ENCODE data around the gene TIPARP.

The TIPARP gene, protein sequence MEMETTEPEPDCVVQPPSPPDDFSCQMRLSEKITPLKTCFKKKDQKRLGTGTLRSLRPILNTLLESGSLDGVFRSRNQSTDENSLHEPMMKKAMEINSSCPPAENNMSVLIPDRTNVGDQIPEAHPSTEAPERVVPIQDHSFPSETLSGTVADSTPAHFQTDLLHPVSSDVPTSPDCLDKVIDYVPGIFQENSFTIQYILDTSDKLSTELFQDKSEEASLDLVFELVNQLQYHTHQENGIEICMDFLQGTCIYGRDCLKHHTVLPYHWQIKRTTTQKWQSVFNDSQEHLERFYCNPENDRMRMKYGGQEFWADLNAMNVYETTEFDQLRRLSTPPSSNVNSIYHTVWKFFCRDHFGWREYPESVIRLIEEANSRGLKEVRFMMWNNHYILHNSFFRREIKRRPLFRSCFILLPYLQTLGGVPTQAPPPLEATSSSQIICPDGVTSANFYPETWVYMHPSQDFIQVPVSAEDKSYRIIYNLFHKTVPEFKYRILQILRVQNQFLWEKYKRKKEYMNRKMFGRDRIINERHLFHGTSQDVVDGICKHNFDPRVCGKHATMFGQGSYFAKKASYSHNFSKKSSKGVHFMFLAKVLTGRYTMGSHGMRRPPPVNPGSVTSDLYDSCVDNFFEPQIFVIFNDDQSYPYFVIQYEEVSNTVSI

DNA sequence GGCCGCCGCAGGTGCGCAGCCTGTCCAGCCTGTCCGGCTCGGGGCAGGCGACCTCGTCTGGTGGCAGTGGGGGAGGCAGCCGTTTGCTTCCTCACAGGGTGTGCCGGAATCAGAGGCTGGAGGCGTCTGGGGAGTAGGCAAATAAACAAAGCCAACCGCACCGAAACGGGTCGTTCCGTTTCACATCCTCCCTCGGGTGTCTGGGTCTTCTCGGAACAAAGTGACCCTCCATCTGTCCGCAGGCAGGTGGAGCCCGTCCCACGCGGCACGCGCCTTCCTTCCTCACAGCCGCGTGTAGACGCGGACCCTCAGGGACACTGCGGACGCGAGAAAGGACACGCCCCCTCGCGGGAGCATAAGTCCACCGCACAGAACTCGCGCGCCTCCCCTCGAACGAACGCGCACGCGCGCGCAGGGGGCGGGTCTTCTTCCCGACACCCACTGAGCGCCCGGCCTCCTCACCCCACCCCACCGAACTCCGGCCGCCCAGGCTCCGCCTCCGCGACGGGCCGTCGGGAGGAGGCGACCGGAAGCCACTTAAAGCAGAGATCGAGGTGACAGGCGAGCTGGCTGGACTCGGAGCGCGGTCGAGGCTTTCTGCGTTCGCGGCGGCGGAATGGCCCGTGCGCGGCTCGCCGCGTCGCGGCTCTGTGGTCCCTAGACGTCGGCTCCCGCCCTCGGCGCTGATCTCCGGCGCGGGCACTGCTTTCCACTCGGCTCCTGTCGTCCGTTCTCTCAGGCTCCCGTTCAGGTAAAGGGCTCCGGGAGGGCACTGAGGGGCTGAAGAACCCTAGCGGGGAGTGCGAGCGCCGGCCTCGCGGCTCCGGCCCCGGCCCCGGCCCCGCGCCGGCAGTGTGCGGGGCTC lies at the start of gene TIPARP:
TSS of gene TIPARP (plus strand) at position 545 of the 865 bp plus-strand sequence. CDS start 3,108 bp downstream, outside the sequence.
- peak; percentile 99 for DNase-seq

DNA sequence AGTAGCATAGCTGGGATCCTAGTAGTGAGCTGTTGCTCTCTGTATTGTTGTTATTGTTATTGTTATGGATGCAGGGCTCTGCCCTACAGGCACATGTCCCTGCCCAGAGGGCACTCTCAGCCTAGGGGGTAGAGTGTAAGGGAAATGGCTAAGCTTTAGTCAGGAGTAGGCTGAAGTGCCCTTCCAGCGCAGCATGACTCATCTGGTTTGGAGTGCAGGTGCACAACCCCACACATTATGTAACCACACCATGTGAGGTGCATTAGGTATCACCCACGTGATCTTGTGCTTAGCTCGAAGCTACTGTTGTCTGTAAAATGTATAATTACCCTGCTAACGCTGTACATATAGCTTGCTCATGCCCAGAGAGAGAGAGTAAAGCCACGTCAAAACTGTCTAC lies 48.3 kb upstream of the TIPARP start:
- no peak for DNase-seq

DNA sequence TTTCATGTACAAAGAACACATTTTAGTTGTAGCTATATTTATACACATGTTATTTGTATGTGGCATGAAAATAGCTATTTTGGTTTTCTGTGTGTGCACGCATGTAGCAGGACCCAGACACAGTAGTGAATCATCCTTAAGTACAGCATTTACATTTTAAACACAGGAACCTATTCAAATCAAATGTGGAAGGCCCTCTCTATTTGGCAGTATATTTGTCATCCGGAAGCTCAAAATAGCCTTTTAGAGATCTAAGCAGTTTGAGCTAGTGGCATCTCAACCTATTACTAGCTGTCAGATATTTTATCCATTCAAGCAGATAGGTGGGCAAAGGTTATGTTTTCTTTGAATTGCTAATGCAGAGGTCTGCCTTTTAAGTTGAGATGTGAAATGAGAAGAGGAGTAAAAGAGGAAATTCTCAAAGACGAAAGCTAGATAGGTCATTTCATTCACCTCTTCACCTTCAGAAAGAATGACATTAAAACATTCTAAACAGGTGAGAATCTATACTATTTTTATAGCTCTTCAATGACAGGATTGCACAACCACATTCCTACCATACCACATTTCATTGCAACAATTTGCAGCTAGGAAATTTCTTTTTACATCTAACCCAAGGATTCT lies 46.3 kb upstream of the TIPARP start:
- DNase-seq = no peak

DNA sequence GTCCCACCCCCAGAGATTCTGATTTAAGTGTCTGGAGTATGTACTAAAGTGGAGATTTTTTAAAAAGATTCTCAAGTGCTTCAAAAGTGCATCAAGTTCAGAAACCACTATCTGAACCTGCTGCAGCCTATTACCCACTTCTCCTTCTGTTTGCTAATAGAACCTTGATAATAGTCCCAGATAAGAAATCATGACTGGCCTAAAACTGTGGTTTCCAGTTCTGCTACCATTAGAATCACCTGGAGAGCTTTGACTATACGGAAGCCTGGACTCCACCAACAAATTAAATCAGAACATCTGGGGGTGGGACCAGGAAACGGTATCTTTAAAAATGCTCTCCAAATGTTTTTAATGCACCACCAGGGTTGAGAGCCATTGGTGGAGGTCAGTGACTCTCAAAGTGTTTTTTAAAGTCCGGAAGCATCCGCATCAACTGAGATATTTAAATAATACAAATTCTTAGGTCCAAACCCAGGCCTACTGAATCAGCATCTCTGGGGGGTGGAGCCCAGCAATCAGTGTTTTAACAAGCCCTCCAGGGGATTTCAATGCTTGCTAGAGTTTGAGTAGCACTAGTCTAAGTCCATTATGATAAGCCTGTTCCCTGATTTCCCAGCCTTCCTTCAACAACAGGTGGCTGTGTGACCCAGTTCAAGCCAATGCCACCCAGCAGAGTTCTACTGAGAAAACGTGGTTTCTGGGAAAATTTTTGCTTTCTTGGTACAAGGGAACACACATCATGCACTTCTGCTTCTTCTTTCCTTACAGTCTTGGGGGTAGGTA lies 45.4 kb upstream of the TIPARP start:
- DNase-seq = no peak

DNA sequence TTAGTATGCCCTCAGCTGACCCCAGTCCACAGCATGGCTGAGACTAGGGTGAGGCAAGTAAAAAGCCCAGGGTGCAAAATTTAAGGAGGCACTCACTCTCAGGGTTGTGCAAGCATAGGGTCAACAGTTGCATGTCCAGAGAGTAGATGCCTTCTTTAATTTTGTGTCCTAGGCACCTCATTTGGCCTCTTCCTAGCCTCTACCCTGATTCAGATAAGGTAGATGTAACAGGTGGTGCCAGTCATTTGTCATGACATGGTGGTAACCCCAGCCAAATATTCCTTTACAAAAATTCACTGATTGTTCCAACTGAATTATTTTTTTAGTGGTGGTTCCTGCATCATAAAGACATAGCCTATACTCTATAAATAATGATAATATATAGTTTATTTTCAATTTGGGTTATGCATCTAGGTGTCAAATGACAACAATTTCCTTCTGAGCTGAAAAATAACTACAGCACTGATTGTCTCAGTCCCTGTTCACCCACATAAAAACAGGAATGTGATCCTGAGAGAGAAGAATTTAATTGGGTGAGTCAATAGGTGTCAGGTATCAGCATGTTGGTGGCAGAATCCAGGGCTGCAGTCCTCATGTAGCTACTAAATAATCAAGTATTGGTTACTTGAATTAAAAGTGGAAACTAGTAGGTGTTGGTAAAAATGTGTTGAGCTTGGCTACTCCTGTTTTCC lies 44.2 kb upstream of the TIPARP start:
- no peak for DNase-seq

DNA sequence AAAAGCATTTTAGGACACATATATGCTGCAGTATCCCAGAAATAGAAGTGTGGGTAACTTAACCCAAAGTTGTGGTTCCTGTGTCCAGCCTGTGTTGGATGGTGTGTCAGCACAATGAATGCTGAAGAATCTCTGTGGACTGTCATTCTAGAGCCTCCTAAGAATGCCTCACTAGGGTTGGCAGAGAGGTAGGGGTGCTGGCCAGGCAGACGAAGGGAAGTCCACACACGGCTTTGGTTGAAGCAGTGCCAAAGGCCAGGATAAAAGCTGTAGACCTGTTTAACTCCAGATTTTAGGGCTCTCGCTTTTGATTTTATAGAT lies 43.7 kb upstream of the TIPARP start:
- no peak for DNase-seq

DNA sequence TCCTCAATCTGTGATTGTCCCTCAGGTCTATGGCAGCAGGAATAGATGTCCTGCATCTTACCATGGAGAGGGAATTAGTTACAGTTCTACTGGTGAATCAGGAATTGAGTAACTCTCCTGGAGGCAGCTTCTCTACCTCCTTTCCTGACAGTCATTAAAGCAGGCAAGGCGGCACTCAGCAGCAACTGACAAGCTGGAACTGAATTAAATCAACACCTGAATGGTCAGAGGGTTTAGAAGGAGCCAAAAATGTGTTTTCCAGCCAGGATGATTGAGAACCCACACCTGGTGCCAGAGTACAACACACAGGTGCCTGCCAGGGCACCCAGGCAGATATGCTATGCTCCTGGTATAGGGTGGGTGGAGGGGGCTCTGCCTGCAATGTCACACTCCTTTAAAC lies 43.1 kb upstream of the TIPARP start:
- DNase-seq = no peak

DNA sequence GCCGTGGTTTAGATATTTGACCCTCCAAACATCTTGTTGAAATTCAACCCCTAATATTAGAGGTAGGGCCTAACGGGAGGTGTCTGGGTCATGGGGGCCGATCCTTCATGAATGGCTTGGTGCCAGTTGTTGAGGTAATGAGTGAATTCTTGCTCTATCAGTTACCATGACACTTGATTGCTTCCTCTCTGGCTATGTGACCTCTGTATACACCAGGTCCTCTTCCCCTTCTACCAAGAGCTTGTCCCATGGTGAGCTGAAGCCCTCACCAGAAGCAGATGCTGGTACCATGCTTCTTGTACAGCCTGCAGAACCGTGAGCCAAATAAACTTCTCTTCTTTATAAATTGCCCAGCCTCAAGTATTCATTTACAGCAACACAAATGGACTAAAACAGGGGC lies 41.8 kb upstream of the TIPARP start:
- no peak for DNase-seq

DNA sequence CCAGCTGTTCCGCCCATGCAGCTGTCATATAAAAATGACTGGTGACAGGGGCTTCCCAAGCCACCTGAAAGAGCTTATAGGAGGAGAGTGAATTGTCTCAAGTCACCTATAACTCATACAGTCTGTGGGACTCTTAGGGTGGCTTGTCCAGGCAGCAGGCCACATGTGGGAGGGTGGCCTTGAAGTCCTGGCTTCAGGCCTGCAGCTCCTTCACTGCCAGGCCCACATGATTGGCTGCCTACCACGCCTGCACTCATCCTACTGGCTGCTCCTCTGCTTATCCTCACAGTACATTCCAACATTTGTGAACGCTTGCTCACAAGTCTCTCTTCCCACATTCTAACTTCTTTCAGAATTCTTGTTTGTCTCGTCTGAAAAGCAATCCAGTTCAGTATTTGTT lies 41.1 kb upstream of the TIPARP start:
- no peak for DNase-seq

DNA sequence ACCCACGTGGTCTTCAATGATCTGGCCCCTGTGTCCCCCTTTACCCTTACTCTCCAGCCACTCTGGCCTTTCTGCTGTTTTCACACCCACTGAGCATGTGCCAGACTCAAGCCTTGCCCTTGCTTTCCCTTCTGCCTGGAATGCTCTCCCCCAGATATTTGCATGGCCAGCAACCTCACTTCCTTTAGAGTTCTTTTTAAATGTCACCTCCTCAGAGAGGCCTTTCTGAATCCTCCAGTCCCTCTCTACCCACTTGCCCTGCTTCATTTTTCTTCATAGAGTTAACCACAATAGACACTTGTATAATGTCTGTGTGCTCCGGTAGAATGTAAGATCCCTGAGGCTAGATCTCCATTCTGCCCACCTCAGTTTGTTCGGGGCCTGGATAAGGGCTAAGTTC lies 39.4 kb upstream of the TIPARP start:
- no peak for DNase-seq

DNA sequence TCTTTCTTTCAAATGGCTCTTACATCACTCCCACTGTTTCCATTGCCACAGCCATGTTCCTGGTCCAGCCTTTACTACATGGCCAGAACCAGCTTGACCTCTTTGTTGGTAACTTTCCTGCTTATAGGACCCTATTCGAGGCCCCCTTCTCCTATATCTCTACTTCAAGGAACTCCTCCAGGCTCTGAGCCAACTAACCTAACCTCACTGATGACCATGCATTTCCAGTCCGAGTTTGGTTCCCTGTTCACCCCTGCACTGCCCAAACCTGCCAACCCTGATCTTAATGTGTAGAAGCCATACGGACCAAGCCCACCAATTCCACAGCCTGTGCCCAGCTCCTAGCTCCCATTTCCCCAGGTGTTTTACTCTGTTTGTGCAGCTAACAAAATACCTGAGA lies 38.4 kb upstream of the TIPARP start:
- DNase-seq = no peak

DNA sequence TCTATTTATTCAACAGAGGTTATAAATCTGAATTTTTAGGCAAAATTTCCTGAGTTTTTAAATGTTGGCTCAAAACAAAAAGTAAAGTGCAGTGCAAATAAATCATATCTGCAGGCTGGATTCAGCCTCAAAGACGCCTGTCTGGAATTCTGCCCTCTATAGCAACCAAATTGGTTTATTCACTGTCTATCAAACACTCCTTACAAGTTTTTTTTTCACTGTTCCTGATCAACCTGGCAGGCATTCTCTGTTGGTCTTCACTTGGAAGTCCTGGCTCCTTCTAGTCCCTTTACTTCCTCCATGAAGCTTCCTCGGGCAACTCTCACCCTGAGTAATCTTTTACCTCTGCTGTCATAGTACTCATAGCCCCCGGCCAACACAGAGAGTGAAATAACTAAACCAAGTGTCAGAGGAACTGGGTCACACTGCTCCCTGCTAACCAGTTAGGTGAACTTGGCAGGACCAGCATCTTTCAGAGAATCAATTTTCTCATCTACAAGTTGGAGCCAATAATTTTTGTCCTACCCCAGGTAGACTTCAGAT lies 36.8 kb upstream of the TIPARP start:
- no peak for DNase-seq

DNA sequence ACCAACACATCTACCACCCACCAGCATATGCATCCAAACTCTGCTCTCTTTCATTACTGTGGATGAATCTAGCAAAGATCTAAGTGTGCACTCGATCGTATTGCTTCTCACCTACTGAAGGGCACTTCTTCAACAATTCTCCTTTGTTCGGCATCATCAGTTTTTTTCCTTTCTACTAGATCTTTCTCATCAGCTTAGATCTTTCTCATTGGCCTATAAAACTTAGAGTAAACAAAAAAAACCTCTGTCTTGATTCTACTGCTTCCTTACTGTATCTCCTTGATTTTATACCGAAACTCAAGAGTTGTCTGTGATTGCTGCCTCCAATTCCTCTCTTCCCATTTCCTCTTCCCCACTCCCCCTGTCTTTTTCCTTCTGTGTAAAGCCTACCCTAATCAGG lies 36.1 kb upstream of the TIPARP start:
- DNase-seq = no peak

DNA sequence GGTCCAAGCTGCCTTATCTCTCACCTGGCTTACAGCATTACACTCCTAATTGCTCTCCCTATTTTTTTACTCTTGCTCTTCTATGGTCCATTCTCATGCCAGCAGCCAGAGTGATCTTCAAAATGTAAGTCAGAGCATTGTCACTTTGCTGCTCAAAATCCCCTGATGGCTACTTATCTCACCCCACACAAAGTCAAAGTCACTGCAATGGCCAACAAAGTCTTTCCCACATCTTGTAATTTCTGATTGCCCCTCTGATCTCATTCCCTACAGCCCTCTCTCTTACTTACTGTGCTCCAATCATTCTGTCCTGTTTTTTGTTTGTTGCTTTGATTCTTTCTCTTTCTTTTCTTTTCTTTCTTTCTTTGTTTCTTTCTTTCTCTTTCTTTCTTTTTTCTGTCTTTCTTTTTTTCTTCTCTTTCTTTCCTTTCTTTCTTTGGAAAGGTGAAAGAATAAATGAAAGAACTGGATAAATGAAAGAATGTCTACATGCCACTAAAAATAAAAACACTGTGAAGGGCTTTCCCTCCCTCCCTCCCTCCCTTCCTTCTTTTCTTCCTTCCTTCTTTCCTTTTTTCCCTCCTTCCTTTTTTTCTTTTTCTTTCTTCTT lies 34.9 kb upstream of the TIPARP start:
- DNase-seq = no peak

DNA sequence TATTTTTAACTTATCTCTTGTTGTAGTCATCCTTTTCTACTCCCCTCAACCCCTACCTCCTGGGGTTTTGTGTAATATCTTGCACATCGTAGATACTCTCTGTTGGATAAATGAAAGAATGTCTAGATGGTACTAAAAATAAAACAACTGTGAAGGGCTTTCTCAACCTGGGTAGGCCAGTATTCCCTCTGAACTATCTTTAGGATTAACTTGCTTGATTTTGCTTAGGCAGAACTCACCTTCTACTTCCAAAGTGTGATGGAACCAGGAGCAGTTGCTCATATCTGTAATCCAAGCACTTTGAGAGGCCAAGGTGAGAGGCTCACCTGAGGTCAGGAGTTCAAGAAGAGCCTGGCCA lies 32.8 kb upstream of the TIPARP start:
- no peak for DNase-seq

DNA sequence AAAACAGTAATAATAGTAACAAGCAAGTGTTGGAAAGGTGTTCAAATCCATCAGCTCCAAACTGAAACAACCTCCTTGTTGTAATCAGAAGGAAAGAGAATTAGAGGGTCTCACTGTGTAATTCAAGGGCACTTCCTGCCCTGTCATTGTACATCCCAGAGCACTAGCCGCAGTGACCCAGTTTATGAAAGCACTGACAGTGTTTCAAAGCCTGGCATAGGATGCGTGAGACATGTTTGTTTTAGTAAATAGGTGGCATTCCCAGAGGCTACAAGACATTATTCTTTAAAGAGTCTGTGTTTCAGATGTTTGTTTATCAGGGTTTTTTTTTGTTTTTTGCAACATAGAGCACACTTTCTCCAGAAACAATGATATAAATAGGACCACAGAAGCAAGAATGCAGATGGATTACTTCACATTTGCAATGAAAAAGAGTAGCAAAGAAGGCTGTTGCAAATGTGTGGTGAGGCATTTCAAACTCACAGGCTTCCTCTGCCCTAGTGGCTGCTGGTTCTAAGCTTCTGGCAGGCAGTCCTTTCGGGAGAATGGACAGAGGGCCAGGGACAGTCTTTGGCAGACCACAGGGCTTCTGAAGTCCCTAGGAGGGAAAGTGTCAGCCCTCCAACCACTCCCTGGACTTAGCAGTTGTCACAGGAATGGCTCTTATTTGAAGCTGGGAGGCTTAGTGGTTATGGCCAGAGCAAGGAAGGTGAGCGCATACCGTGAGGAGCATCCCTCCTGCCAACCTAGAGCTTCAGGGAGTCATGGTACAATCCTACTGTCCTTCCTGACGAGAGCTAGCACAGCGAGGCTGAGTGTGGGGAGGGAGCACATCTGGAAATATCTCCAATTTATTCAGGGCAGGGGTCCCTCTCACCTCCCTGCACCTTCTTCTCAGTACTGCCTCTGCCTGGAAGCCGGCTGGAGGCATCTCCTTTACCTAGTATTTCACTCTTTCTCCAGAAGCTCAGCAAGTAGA lies 31.4 kb upstream of the TIPARP start:
- no peak for DNase-seq

DNA sequence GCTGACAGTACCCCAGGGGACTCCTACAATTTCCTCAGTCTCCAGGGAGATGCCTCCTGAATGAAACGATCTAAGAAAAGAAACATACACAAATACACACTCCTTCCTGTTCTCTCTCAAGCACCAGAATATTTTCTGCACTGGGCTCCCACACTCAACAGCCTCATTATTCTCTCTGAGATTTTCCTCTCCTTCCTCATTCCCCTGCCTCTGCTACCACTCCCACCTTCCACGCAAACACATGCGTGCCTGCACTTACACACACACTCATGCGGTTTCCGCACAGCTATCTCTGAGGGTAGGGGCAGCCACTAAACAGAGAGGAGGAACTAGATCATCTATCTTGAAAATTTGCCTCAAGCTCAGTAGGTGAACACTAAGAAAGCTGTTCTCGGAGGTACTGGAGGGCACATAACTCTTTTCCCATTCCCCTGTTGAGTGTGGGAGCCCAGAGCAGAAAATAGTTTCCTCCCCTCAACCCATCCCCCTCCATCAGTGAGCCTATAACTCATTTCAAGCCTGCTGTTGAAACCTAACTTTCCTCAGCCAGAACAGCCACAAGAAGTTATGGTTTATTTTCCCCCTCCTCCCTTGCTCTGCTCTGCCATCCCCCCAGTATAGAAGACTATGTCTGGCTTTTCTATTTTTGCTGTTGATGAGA lies 30.5 kb upstream of the TIPARP start:
- DNase-seq = peak; percentile 63

DNA sequence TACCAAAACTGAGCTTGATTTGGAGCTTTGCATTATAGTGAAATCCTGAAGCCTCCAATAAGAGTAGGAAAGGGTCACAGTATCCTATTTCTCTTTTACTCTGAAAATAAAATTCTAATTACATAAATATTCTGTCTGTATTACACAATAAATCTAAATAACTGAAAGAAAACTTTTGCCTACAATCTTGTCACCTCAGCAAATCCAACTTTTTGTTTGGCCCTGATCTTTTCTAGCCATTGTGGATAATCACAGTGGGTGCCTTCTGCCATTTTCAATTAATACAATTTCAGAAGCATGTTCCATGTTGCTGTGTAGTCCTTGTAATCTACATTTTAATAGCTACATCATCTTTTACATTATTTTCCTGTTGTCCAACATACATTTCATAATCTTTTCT lies 29.4 kb upstream of the TIPARP start:
- no peak for DNase-seq

DNA sequence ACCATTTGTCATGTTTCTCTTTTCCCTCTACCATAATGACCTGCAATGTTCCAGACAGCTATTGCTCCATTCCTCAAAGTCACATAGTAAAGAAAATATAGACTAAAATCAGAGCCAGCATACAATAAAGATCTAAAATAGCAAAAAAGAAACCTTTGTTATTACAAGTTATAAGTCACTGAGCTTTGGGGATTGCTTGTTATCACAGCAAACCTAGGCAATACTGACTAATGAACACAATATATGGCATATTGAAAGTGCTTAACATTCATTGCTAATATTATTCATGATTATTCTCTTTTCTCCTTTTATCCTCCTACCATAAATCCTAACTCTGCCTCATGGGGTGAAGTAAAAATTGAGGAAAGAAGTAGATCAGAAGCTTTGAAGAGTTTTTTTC lies 27.4 kb upstream of the TIPARP start:
- DNase-seq = no peak
